Right lobe of liver (tissue), 6 donors: ENCODE data around the gene OR7C1. TPM values are rescaled to one million over a fixed set of nuclear protein-coding genes. Genes with fewer than 3 reads are reported as not detected.
"Not testable (repeated sequence)": the region's sequence is repeated elsewhere in the genome, so short reads cannot be mapped to it uniquely, and the experiment has no call there.

ENCODE experiments used
- ATAC-seq, 4 donors: fragments of 200-7000 bp; cut with Tn5 transposase; one replicate each; pipeline ENCODE4 v1.9.1; 2020; ENCODE audit warnings: mild to moderate bottlenecking in 4 of 4, moderate library complexity in 4 of 4
- DNase-seq, 3 donors: peaks; one replicate each; pipeline ENCODE4 v3.0.0-alpha.2; 2020
- H3K27ac ChIP-seq, 3 donors: fragments of 200-600 bp; one replicate each; pipeline ENCODE4 v1.8.0; 2022
- H3K27me3 ChIP-seq, 2 donors: fragments of 200-600 bp; one replicate each; pipeline ENCODE4 v1.8.0; 2022
- H3K36me3 ChIP-seq, 4 donors: fragments of 200-600 bp; sonication (generic) in 1 of 4; one replicate each; pipeline versions ENCODE4 v1.5.1 to v1.8.0; 2017 to 2022; ENCODE audit warnings: control low read depth in 1 of 4
- H3K4me1 ChIP-seq, 4 donors: fragments of 200-600 bp; sonication (generic) in 1 of 4; one replicate each; pipeline versions ENCODE4 v1.5.1 to v1.8.0; 2017 to 2022; ENCODE audit warnings: control low read depth in 1 of 4
- H3K4me3 ChIP-seq, 3 donors: fragments of 200-600 bp; one replicate each; pipeline ENCODE4 v1.8.0; 2022
- H3K9me3 ChIP-seq, 4 donors: fragments of 200-600 bp; sonication (generic) in 1 of 4; one replicate each; pipeline versions ENCODE4 v1.5.1 to v1.8.0; 2017 to 2022; ENCODE audit warnings: control low read depth in 1 of 4
- POLR2A ChIP-seq: fragments of 450-650 bp; IDR thresholded peaks from one replicate; pipeline ENCODE4 v1.6.1; 2017; ENCODE audit warnings: antibody characterized with exemption, mild to moderate bottlenecking
- WGBS: methylation state at CpG from one replicate; pipeline ENCODE4 v1.1.6; 2018; ENCODE audit warnings: low coverage, low lambda C conversion rate; ENCODE audit not compliant: insufficient coverage; ENCODE audit errors: missing lambda C conversion rate; 5-methylcytosine and 5-hydroxymethylcytosine counted together
- intact Hi-C, 2 donors: fragments of 100-400 bp; cut with DNase I; formaldehyde crosslinking; loops; one replicate each; pipeline versions ENCODE4 v1.11.2 to v1.14.1; 2022
- total RNA-seq, 6 experiments: library from RNA; depleted of rRNA in 2 of 6; stranded (reverse); fragments of >200 nt in 2 of 6; fragmentation: NEBNext Ultra II Directional in 3 of 6; extraction: Animal tissue kit (Norgen Biotek cat#: 25700) in 3 of 6; gene quantifications; one replicate each; pipeline versions ENCODE4 v1.1.0 to v1.2.4, GENCODE V29; 2016 to 2023
- TF ChIP-seq, protein P1 (sequence below), 4 donors: fragments of 200-600 bp in 3 of 4; fragments of 450-650 bp in 1 of 4; IDR thresholded peaks; one replicate each; pipeline versions ENCODE4 v1.5.1 to v1.8.0; 2016 to 2022; ENCODE audit warnings: antibody characterized with exemption in 4 of 4, mild to moderate bottlenecking in 2 of 4
- donor health status: DM: no; HTN: yes; CAD: no.
- donor health status: DM: no; HTN: no; CAD: no.
- donor health status: DM: no; HTN: no; CAD: no.
- donor health status: DM: no; HTN: yes; CAD: no.
- donor health status: DM: no; HTN: yes; CAD: no.

Gene OR7C1
- total RNA-seq, 6 experiments from 2014 or later, result 0.02 TPM; not detected in 5

DNA sequence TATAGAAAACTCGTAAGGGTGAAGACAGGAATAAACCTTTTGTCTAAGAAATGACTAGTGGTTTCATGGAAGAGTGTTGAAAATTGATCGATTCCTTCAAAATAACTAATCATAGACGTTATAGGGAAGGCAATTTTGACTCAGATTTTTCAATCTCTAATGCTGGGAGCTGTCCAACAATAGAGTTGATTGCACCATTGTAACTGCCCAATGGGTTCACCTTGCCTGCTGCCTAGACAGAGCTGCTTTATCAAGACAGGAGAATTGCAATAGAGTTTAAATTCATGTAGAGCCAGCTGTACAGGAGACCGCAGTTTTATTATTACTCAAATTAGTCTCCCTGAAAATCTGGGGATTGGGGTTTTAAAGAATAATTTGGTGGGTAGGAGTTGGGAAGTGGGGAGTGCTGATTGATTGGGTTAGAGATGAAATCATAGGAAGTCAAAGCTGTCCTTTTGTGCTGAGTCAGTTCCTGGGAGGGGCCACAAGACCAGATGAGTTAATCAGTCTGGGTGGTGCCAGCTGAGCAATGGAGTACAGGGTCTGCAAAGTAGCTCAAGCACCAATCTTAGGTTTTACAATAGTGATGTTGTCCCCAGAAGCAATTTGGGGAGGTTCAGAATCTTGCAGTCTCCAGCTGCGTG lies 39.8 kb downstream of the OR7C1 start:
- no peak overlapping the region for H3K4me3 ChIP-seq
- ATAC-seq, result peak in 1 of 4 donors; percentile 20
- no peak overlapping the region for H3K27ac ChIP-seq
- H3K9me3 ChIP-seq, result no peaks in the 10 kb centered on the region
- H3K27me3 ChIP-seq, result no peaks in the 10 kb centered on the region
- TF ChIP-seq, protein P1, sequence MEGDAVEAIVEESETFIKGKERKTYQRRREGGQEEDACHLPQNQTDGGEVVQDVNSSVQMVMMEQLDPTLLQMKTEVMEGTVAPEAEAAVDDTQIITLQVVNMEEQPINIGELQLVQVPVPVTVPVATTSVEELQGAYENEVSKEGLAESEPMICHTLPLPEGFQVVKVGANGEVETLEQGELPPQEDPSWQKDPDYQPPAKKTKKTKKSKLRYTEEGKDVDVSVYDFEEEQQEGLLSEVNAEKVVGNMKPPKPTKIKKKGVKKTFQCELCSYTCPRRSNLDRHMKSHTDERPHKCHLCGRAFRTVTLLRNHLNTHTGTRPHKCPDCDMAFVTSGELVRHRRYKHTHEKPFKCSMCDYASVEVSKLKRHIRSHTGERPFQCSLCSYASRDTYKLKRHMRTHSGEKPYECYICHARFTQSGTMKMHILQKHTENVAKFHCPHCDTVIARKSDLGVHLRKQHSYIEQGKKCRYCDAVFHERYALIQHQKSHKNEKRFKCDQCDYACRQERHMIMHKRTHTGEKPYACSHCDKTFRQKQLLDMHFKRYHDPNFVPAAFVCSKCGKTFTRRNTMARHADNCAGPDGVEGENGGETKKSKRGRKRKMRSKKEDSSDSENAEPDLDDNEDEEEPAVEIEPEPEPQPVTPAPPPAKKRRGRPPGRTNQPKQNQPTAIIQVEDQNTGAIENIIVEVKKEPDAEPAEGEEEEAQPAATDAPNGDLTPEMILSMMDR (IDR thresholded peaks at IDR 0.05), result no peak
- TF ChIP-seq POLR2A, result no peak
- intact Hi-C loops, result no loop called here
- no peaks in the 10 kb centered on the region for H3K4me1 ChIP-seq
- 61% methylated on average over 5 of the region's 5 CpGs for WGBS
- H3K36me3 ChIP-seq, result no peaks in the 10 kb centered on the region
- no peak for DNase-seq

DNA sequence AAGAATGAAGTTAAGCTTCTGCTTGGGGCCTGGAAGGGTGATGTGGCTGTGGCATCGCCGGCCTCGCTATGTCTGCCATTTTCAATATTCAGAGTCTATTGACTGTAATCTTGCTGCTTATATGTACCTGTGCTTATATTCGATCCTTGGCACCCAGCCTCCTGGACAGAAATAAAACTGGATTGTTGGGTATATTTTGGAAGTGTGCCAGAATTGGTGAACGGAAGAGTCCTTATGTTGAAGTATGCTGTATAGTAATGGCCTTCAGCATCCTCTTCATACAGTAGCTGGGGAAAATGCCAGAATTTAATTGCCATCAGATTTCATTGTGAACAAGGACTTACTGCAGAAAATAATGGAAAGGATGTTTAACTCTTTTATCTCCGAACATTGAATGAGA lies 42.7 kb downstream of the OR7C1 start:
- 76% methylated on average over 6 of the region's 6 CpGs for WGBS
- H3K9me3 ChIP-seq, H3K27ac ChIP-seq, H3K4me1 ChIP-seq, ATAC-seq, DNase-seq, H3K36me3 ChIP-seq, intact Hi-C loops, H3K4me3 ChIP-seq, H3K27me3 ChIP-seq: not testable (repeated sequence)

DNA sequence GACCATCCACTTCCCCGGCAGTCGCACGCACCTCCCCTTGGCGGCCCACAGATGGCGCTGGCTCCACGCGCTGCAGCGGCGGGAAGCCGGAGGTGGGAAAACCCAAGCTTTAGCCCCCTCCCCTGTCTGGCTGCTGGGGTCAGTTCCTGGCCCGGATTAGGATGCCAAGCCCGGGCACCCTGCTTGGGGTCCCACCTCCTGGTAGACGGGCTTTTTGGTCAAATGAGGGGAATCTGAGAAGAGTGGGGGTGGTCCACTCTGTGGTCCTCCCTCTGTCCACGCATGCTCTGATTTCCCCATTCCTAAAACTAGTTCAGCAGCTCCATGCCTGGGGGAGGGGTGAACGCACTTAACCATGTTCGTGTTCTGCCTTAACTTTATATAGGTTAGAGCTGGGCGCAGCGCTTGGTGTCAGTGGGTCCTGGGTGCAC lies 48.5 kb downstream of the OR7C1 start:
- H3K27me3 ChIP-seq, result no peaks in the 10 kb centered on the region
- no peak overlapping the region for H3K27ac ChIP-seq
- DNase-seq (peak in 2 of 3 donors; percentile 45 to 61), ATAC-seq (peak; percentile 35 to 52 (median 38))
- TF ChIP-seq, protein P1 (IDR thresholded peaks at IDR 0.05), result peak; percentile 18 to 64 (median 38)
- no peak for TF ChIP-seq POLR2A
- intact Hi-C loops, result no loop called here
- WGBS, result 19% methylated on average over 6 of the region's 18 CpGs
- H3K4me1 ChIP-seq, result no peaks in the 10 kb centered on the region
- H3K4me3 ChIP-seq, result no peak overlapping the region
- no peaks in the 10 kb centered on the region for H3K36me3 ChIP-seq
- no peaks in the 10 kb centered on the region for H3K9me3 ChIP-seq

DNA sequence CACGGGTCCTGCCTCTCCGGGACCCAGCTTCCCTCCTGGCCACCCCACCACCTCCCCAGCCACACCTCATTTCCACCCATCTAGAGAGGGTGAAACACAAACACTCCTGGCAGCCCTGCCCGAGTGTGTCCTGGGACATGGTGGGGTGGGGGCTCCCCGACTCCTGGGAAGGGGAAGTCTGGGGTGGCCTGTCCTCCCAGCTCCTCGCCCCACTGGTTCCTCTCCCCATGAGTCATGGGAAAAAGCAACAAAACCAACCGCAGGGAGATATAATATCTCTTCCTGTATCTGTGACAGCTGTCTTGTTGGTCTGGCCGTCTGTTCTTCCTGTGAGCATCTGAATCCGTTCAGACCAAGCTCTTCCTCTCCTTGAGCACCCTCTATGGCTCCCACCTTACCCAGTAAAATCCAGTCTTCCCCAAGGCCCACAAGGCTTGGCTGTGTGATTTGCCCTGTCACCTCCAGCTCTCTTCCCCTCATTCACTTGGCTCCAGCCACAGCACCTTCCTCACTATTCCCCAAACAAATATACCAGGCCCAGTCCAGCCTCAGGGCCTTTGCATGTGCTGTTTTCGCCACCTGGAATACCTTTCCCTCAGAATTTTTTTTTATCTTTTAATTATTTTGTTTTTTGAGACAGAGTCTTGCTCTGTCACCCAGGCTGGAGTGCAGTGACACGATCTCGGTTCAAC lies 49.7 kb downstream of the OR7C1 start:
- H3K9me3 ChIP-seq, H3K4me1 ChIP-seq, H3K4me3 ChIP-seq, H3K27me3 ChIP-seq, H3K36me3 ChIP-seq, intact Hi-C loops: not testable (repeated sequence)
- 46% methylated on average over 6 of the region's 11 CpGs for WGBS
- peak overlapping the region in 1 of 3 donors; percentile 18 for H3K27ac ChIP-seq
- DNase-seq, result peak in 2 of 3 donors; percentile 54 to 65
- ATAC-seq, result peak; percentile 64 to 73 (median 69)

DNA sequence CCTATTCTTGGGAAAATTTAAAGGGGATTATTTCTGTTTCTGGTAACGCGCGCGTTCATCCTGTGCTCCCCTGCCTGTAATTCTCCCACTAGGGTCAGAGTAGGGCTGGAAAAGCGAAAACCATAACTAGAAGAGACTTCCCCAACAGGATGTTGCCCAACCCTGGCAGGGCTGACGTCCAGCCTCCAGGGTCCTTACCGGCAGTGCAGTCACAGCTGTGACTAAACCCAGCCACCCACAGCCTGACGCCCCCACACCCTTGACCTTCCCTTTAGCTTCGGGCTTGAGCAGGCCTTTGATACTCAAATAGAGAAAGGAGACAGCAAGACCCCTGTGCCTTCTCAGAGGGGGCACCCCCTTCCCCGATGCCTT lies 50.3 kb downstream of the OR7C1 start:
- H3K36me3 ChIP-seq, H3K27me3 ChIP-seq, H3K27ac ChIP-seq, H3K4me1 ChIP-seq, H3K9me3 ChIP-seq, H3K4me3 ChIP-seq, intact Hi-C loops: not testable (repeated sequence)
- ATAC-seq (peak; percentile 65 to 77 (median 72)), DNase-seq (peak; percentile 62 to 72 (median 71))
- WGBS, result 41% methylated on average over 7 of the region's 10 CpGs

DNA sequence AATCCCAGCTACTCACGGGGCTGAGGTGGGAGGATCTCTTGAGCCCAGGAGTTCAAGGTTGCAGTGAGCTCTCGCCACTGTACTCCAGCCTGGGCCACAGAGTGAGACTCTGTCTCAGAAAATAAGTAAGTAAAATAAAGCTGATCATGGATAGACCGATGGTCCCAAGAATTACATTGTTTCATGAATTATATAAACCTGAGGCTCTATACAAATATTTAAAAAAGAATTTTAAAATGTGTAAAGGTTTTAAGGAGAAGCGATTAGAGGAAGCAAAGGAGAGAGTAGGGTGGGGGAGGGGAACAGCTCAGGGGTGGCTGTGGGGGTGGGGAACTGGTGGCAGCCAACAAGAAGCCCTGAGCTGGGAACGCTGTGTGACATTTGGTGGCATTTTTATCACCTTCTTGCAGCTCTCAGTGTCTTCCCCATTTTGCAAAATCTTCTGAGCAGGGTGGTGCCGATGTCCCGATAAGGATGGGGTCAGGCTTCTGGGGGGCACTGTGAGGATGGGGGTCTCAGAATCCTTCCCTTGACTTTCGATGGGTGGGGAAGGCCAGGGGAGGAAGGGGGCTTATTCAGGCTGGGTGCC lies 51.5 kb downstream of the OR7C1 start:
- intact Hi-C loops, H3K36me3 ChIP-seq, H3K4me1 ChIP-seq, H3K4me3 ChIP-seq, H3K9me3 ChIP-seq, H3K27ac ChIP-seq, H3K27me3 ChIP-seq: not testable (repeated sequence)
- peak in 1 of 3 donors; percentile 31 for DNase-seq
- ATAC-seq, result peak; percentile 7 to 28 (median 23)
- 32% methylated on average over 5 of the region's 8 CpGs for WGBS
